Skin epidermis (tissue), 12 donors: ENCODE results near the gene RAB5B.
A peak's percentile ranks its signal among the peaks of the same experiment; 100 is the strongest.

Experiments
- H3K27ac ChIP-seq, 21 experiments: fragments of 200-600 bp; sonication (generic) in 11 of 21; one replicate each; pipeline ENCODE4 v1.5.0; 2020; ENCODE audit warnings: mild to moderate bottlenecking in 3 of 21, inconsistent platforms in 2 of 21, moderate library complexity in 2 of 21
- H3K4me3 ChIP-seq, 7 experiments: fragments of 200-600 bp; sonication (generic) in 2 of 7; one replicate each; pipeline ENCODE4 v1.5.0; 2020; ENCODE audit warnings: inconsistent platforms in 2 of 7, mild to moderate bottlenecking in 2 of 7, moderate library complexity in 1 of 7

Gene RAB5B

GRCh38 chr12:56040151-56040550, 66.3 kb downstream of the RAB5B start:
- no peak overlapping the region for H3K4me3 ChIP-seq
- H3K27ac ChIP-seq = no peak overlapping the region

- Histone ChIP-seq H3K27ac (peak overlapping the region in 20 of 21 experiments; percentile 90 to 99 (median 97)), H3K4me3 (peak overlapping the region; percentile 56 to 92 (median 79))
Measured at GRCh38 chr12:56040963-56041551, 67.2 kb downstream of the RAB5B start.

GRCh38 chr12:56041552-56042429, 67.9 kb downstream of the RAB5B start, which contains the start of gene RPS26:
TSS of gene RPS26 (plus strand) at chr12:56041918. CDS start at chr12:56042167, 249 bp downstream.
- Histone ChIP-seq H3K4me3 (peak within 1 kb of the TSS; percentile 56 to 92 (median 79)), H3K27ac (peak within 1 kb of the TSS; percentile 84 to 99 (median 96))

GRCh38 chr12:56042430-56042813, 68.5 kb downstream of the RAB5B start:
- H3K4me3 ChIP-seq = peak overlapping the region; percentile 56 to 92 (median 79)
- peak overlapping the region; percentile 84 to 99 (median 96) for H3K27ac ChIP-seq

GRCh38 chr12:56042843-56043242, 69.0 kb downstream of the RAB5B start:
- Histone ChIP-seq H3K27ac (peak overlapping the region in 17 of 21 experiments; percentile 91 to 99 (median 98)), H3K4me3 (peak overlapping the region; percentile 56 to 92 (median 79))
